ENCODE measurements around the gene CST11.

Gene CST11

DNA sequence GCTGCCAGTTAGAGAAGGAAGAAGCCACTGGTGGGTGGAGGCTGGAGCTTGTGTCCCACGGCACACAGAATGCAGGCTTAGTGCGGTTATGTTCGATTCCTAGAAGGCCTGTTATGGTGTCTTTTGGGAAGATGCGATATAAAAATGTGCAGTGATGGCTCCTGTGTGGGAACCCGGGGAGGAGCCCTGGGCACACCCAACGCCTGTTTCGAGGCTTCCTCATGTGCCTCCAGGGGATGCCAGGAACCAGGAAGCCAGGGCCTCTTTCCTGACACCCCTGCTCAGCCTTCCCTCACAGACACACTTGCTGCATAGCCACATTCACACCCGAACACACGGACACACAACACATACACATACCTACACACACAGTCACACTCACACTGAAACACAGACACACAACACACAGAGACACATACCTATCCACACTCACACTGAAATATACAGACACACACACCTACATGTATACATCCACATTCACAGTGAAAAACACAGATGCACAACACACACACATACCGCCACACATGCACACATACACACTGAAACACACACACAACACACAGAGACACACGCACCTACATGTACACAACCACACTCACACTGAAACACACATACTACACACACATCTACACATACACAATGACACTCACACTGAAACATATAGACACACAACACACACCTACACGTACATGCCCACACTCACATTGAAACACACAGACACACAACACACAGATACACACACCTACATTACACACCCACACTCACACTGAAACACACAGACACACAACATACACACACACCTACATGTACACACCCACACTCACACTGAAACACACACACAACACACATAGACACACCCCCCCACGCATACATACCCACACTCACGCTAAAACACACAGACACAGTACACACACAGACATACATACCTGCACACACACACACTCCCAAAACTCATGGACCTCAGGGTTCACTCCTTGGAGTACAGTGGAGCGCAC lies 1.2 kb upstream of the CST11 start:
- DNase-seq = no peak

GRCh38 chr20:23451956-23452487 lies 654 bp downstream of the CST11 start:
- DNase-seq = no peak

DNA sequence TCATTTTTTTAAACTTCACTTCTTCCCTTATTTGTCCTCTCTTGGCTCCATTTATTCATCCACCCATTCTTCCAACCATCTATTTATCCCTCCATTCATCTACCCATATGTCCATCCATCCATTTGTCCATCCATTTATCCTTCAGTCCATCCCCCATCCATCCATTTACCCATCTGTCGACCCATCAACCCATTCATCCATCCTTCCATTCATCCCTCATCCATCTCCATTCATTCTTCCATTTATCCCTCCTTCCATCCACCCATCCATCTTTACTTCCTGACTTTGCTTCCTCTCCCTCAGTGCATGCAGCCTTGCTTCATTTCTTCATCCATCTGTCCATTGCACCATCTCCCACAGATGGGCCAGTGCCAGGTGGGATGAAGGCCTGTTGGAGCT lies 1.8 kb downstream of the CST11 start:
- no peak for DNase-seq

DNA sequence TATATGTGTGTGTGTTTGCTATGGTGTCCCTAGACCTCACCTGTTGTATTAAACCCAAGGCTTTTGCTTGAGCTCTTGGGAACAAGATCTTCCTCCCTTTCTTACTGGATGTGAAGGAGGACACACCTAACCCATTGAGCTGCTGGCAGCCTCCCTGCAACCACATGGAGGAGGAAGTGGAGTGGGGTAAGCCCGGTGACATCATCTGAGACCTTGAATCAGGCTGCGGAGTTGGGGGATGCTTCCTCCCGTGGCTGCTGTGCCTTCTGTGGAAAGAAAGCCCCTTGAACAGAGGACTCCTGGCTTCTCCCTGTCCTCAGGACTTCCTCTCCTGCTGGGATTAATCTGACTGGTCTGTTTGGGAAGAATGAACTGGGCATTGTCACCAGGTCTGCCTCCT lies 3.3 kb downstream of the CST11 start:
- DNase-seq = no peak

- no peak for DNase-seq
Measured at GRCh38 chr20:23448167-23448566, 4.5 kb downstream of the CST11 start.

DNA sequence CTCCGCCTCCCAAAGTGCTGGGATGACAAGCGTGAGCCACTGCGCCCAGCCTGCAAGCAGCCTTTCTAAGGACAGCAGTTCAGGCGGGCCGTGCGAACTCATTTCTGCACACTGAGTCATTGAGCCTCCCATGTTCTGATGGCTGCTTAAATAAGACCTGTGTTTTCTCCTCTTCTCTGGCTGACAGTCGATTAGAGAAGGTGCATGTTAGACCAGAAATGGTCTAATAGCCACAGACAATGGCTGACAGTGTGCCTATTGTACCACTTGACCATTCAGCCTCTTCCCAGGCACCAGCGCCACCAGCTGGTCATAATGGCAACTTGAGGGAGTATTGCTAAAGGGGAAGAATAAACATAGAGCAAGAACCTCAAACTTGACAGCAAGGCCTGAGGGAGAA lies 6.2 kb downstream of the CST11 start:
- peak; percentile 15 to 51 for DNase-seq

GRCh38 chr20:23445596-23446217 lies 7.0 kb downstream of the CST11 start:
- DNase-seq = no peak

DNA sequence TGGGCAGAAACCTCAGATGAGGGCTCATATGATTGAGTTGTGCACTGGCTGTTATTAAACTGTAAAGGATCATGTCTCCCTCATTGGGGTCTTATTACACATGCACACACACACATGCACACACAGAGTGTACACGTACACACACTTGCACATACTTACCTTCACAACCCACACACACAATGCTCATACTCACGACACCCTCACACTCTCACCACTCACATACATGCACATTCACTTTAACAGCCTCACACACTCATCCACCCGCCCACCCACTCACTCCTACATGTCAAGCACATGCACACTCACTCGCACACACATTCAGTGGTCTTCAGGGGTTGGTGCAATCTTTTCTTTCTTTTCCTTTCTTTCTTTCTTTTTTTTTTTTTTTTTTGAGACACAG lies 7.8 kb downstream of the CST11 start:
- DNase-seq = no peak

- no peak for DNase-seq
Measured at GRCh38 chr20:23442436-23442835, 10.2 kb downstream of the CST11 start.

- DNase-seq = peak; percentile 59 to 61
Measured at GRCh38 chr20:23441850-23442313, 10.8 kb downstream of the CST11 start.

DNA sequence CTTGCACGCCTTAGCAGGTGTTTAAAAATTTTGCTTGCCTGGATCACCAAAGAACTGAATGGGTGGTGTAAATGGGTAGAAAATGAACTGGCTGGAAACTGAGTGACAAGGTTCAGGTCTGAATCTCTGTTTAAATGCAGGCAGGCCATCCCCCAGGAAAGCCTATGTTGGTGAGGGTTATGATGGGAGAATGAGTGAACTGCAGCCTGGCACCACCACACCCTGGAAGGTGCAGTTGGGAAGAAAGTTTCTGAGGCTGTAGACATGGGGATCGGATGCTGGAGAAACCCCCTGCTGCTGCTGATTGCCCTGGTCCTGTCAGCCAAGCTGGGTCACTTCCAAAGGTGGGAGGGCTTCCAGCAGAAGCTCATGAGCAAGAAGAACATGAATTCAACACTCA lies 12.7 kb downstream of the CST11 start:
- DNase-seq = no peak

DNA sequence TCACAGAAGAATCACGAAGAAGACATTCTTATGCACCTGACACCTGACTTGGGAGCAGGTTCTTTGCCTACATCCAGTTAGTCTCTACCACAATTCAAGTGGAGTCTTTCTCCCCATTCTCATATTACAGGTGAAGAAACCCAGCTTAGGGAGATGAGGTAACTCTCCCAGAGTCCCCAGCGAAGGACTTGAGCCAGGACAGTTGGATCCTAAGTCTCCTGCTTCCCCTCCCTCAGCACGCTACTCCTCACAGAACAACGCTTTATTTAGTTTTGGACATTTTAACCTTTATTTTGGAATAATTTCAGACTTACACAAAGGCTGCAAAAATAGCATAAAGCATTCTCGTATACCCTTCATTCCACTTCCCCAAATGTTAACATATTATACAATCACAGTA lies 14.0 kb downstream of the CST11 start:
- DNase-seq = no peak

DNA sequence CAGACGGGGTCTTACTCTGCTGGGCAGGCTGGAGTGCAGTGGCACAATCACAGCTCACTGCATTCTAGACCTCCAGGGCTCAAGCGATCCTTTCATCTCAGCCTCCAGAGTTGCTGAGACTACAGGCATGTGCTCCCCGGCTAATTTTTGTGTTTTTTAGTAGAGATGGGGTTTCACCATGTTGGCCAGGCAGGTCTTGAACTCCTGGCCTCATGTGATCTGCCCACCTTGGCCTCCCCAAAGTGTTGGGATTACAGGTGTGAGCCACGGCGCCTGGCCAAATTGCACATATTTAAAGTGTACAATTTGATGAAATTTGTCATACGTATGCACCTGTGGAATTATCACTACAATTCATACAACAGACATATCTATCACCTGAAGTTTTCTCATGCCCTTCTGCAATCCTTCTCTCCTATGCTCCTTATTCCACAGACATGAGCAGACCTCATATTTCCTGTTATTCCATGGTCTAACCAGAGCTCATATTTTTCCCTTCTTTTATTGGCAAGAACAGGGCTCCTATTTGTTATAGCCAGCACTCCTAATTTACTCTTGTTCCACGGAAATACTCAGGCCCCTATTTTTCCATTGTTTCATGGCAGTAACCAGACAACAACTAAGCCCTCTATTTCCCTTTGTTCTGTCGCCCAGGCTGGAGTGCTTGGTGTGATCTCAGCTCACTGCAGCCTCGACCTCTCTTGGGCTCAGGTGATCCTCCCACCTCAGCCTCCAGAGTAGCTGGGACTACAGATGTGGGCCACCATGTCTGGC lies 15.4 kb downstream of the CST11 start:
- no peak for DNase-seq

GRCh38 chr20:23436681-23437080 lies 16.0 kb downstream of the CST11 start:
- peak in 1 of 2 experiments; percentile 1 for DNase-seq

DNA sequence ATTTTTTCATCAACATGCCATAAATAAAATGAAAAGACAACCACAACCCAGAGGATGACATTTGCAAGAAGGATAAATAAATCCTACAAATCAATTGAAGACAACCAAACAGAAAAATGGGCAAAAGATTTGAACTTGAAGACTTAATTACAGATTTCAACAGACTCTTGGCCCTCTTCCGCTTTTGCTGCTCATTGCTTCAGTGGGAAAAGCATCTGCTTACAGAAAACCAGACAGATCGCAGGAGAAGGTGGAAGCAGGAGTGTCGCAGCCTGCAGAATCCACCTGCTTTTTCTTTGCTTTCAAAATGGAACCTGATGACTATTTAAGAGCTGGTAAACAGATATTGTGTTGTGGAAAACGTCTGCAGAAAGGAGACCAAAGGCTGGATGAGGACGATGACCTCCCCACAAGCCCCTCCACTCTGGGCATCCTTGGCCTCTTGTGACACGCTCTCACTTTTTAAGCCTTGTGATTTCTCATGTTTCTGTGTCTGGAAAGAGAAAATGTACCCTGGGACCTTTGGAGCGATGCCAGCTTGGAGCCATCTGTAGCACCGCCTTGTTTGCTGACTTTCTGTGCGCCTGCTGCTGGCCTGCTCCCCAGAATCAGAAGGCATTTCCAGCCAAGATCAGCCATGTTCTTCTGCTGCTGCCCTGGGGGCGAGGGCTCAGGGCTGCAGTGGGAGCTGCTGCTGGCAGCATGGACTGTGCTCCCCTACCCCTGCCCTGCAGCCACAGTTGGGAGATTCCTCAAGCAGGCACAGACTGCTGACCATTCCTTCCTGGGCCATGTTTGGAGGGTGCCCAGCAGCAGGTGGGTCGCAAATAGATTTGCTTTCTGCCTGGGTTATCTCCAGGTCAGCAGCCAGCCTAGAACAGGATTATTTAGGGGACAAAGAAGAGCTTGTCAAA lies 16.8 kb downstream of the CST11 start:
- DNase-seq = peak; percentile 47 to 82

DNA sequence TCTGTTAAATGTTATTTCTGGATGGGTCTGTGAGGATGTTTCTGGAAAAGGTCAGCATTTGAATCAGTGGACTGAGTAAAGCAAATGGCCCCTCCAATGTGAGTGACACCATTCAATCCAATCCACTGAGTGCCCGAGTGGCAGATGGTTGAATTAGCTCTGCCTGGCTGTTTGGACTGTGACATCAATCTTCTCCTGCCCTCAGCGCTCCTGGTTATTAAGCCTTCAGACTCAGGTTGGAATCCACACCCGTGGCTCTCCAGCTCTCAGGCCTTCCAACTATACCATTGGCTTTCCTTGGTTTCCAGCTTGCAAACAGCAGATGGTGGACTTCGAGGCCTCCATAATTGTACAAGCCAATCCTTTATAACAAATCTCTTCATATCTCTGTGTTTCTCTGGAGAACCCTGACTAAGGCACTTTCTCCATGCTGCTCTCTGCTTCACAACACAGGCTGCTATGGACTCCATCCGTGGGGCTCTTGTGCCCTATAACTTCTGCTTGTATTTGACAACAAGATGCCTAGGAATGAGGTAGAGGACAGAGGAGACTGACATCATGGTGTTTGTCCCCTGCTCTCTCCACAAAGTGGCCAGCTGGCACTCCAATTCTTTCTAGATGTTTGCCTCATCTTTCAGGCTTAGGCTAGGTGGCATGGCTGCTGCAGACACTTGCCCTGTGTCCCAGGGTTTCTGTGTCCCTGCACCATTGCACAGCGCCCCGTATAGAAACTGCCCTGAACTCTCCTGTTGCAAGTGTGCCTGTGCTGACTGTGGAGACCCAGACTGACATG lies 18.0 kb downstream of the CST11 start:
- no peak for DNase-seq

DNA sequence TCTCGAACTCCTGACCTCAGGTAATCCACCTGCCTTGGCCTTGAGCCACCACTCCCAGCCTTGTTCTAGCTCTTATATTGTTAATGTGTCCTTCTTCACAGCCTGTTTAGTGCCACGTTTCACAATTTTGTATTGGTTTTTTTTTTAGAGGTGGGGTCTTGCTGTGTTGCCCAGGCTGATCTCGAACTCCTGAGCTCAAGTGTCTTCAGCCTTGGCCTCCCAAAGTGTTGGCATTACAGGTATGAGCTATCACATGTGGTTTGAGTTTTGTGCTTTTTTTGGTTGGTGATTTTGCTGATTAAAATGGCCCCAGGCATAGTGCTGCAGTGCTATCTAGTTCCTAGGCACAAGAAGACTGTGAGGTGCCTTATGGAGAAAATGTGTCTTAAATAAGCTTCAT lies 19.0 kb downstream of the CST11 start:
- DNase-seq = no peak

DNA sequence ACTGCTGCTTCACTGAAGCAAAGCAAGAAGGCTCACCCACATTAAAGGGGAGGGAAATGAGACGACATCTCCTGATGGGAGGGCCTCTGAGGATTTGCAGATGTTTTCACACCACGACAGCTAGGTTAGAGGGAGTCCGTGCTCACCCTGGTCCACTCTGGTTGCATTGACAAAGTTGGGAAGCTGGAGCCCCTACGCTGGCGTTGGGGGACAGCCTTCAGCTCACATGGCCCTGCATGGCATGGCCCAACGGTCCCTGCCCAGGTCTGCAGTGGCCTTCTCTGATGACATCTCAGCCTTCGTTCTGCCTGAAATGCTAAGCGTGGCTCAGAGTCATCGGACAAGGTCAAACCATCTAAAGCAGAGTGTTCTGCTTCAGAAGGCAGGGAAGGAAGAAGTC lies 27.5 kb downstream of the CST11 start:
- no peak for DNase-seq

- peak; percentile 94 for DNase-seq
Measured at GRCh38 chr20:23420943-23421931, 31.4 kb downstream of the CST11 start, which contains the start of gene NAPB. NAPB (minus strand) TSS chr20:23421488; CDS start chr20:23421402, 86 bp downstream.
